Stimulated activated CD4-positive, alpha-beta T cell treated with anti-CD3 and anti-CD28 coated beads, Interleukin-4, amount 100 ng/mL, for 24 hours (primary cell): ENCODE results near the gene RPL21.
"Not testable (repeated sequence)": the region's sequence is repeated elsewhere in the genome, so short reads cannot be mapped to it uniquely, and the experiment has no call there.

ENCODE experiments used
- DNase-seq: peaks from one replicate; pipeline ENCODE4 v3.0.0-alpha.2; 2020

The RPL21 gene

DNA sequence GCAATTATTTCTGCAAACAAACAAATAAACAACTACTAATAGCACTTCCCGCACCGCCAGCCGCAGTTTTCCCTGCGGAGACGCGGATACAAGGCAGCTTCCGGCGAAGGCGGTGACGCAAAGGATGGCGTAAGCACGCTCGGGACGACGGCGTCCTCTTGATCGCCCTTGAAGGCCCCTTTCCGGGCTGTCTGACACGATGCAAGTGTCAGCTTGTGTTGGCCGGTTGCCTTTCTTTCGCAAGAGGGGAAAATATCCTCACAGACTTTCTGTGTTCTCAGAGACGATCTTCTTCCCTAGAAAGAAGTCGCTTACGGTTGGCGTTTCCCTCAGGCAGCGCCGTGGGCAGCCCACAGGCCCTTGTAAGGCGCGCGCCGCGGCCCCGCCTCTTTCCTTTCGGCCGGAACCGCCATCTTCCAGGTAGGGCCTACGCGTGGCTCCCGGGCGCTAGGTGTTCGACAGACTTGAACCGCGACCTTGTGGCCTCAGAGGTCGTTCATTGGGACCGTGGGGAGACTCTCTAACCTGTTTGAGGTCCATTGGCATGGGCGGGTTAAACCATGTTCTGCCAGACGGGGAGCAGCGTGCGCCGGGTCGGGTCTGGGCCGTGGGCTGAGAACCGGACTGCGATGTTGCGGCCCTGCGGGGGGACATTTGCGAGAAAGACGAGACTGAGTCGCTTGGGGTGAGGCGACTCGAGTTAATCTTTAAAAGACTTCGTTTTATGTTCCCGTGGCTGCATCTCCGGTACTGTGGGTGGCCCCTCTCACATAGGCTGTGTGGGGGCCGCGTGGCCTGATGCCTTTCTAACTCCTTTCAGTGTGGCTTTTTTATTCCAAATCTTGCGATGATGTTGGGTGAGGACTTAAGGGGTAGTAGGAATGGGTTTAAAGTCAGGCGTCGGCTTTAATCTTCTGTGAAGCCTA lies at the start of gene RPL21:
TSS of gene RPL21 (plus strand) at position 393 of the 926 bp plus-strand sequence. CDS start 2,219 bp downstream, outside the sequence.
- peak; percentile 91 for DNase-seq

DNA sequence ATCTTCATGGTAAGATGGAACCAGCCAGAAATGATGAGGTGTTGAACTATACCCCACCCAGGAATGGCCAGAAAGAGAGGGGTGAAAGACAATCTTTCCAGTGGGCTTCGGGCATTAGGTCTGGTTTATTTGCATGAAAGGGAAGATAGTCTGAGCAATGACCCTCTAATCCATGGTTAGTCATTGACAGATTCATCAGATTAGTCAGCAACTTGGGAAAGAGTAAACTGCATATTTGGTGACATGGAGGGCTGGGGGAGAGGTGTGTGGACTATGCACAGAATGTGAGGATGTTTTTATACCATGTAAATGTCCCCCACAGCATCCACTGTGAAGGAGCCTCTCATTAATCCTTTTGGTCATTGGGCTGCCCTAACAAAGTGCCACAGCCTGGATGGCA lies 49.7 kb upstream of the RPL21 start:
- DNase-seq = no peak

DNA sequence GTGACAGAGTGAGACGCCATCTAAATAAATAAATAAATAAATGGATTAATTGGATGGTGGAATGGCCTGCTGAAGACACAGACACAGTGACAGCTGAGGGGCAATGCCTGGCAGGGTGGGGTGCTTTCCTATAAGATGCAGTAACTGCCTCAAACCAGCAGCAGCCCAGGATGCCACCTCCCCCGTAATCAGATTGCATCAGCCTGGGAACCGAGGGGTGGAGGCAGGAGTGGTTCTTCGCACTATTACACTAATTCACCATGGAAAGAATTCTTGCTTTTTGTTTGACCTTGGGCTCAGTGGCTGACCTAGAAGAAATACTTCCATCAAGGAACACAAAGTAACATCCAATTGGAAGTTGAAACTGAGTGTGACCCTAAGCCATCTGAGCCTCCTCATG lies 48.2 kb upstream of the RPL21 start:
- DNase-seq = no peak

DNA sequence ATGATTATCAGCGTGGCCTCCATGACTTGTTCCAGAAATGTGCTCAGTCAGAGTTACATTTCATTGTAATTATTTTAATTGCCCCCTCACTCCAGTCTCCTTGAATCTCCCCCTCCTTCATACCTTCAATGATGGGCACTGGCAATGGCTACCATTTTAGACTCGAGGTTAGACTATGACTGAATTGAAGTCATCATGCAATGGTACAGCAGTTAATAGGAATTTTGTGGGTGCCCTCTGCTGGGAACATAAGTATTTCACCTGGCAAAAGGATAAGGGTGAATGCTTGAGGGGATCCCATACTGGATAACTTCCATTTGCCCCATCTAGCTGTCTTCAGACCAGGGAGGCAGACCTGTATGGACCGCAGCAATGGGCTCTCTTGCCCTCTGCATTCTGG lies 47.5 kb upstream of the RPL21 start:
- no peak for DNase-seq

DNA sequence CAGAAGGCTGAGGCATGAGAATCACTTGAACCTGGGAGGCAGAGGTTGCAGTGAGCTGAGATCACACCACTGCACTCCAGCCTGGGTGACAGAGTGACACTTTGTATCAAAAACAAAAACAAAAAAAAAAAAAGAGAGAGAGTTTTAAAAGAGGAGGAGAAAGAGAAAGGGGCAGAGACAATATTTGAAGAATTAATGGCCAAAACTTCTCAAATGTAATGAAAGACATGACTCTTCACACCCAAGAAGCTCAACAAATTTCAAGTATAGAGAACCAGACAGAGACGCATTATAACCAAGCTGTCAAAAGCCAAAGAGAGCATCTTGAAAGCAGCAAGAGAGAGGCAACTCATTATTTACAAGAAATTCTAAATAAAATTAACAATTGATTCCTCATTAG lies 42.8 kb upstream of the RPL21 start:
- DNase-seq = no peak

DNA sequence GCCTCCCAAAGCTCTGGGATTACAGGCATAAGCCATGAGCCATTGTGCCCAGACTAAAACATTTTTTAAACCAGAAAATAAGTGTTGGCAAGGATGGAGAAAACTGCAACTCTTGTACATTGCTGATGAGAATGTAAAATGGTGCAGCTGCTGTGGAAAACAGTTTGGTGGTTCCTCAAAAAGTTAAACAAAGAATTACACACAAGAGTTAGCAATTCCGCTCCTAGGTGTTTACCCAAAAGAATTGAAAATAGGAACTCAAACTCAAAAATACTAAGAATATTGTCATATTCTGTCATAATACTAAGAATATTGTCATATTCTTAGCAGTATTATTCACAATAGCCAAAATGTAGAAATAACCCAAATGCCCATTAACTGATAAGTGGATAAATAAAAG lies 40.1 kb upstream of the RPL21 start:
- DNase-seq = no peak

DNA sequence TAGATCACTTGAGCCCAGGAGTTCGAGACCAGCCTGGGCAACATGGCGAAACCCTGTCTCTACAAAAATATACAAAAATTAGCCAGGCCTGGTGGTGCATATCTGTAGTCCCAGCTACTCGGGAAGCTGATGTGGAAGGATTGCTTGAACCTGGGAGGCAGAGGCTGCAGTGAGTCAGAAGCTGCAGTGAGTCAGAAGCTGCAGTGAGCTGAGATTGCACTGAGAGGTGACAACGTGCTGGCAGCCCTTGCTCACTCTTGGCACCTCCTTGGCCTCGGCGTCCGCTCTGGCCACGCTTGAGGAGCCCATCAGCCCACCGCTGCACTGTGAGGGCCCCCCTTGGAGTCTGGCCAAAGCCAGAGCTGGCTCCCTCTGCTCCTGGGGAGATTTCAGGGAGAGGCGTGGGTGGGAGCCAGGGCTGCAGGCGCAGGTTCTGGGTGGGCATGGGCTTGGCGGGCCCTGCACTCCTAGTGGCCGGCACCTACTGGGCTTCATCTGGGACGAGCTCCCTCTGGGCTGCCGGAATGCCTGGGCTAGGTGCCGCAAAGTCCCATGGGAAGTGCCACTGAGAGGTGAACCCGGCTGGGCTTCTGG lies 39.5 kb upstream of the RPL21 start:
- DNase-seq = no peak

DNA sequence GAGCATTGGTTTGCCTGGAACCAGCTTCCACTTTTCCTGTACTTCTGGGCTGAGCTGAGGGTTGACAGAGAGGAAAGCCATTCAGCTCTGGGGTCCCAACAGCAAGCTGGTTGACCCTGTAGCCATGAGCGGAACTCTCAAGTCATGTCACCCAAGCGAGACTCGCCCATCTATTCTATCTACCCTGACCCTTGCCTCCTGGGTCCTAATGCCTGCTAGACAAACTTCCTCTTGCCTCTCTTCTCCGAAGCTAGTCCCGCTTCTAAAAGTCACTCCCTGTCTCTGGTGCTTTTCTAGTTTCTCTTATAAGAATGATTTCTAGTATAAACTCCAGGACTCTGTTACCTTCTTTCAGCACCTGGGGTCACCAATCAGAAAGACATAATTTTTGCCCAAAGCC lies 38.0 kb upstream of the RPL21 start:
- DNase-seq = not testable (repeated sequence)

DNA sequence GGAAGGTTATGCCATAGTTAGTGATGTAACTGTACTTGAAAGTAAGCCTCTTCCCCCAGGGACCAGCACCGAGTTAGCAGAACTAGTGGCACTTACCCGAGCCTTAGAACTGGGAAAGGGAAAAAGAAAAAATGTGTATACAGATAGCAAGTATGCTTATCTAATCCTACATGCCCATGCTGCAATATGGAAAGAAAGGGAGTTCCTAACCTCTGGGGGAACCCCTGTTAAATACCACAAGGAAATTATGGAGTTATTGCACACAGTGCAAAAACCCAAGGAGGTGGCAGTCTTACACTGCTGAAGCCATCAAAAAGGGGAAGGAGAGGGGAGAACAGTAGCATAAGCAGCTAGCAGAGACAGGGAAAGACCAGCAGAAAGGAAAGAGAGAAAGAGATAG lies 33.6 kb upstream of the RPL21 start:
- not testable (repeated sequence) for DNase-seq

DNA sequence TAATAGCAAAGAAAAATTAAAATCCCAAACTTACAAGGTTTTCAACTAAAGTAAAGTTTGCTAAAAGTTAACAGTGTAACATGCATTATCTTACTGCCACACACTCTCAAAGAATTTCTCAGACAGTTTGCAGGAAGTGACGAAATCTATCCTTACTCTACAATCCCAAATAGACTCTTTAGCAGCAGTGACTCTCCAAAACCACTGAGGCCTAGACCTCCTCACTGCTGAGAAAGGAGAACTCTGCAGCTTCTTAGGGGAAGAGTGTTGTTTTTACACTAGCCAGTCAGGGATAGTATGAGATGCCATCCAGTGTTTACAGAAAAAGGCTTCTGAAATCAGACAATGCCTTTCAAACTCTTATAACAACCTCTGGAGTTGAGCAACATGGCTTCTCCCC lies 32.5 kb upstream of the RPL21 start:
- DNase-seq = not testable (repeated sequence)

DNA sequence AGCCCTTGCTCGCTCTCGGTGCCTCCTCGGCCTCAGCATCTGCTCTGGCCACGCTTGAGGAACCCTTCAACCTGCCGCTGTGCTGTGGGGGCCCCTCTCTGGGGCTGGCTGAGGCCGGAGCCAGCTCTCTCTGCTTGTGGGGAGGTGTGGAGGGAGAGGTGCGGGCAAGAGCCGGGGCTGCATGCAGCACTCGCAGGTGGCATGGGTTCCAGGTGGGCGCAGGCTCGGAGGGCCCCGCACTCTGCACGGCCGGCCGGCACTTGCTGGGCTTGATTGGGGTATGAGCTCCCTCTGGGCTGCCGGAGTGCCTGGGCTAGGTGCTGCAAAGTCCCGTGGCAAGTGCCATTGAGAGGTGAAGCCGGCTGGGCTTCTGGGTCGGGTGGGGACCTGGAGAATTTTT lies 31.7 kb upstream of the RPL21 start:
- no peak for DNase-seq

DNA sequence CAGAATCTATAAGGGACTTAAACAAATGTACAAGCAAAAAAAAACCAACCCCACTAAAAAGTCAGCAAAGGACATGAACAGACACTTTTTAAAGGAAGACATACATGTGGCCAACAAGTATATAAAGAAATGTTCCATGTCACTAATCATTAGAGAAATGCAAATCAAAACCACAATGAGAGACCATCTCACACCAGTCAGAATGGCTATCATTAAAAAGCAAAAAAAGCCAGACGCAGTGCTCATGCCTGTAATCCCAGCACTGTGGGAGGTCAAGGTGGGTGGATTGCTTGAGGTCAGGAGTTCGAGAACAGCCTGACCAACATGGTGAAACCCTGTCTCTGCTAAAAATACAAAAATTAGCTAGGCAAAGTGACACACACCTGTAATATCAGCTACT lies 29.3 kb upstream of the RPL21 start:
- DNase-seq = not testable (repeated sequence)

DNA sequence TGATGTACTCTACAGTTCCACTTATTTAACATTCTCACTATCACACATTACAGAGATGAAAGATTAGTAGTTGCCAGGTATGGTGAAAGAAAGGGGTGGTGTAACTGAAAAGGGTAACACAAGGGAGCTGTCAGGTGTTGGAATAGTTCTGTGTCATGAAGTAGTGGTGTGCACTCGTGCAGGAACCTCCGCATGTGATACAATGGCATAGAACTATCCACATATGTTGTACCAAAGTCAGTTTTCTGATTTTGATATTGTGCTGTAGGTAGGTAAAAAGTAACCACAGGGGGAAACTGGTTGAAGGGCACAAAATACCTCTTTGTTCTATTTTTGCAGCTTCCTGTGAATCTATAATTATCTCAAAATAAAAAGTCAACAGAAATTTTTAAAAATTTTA lies 24.4 kb upstream of the RPL21 start:
- DNase-seq = no peak

DNA sequence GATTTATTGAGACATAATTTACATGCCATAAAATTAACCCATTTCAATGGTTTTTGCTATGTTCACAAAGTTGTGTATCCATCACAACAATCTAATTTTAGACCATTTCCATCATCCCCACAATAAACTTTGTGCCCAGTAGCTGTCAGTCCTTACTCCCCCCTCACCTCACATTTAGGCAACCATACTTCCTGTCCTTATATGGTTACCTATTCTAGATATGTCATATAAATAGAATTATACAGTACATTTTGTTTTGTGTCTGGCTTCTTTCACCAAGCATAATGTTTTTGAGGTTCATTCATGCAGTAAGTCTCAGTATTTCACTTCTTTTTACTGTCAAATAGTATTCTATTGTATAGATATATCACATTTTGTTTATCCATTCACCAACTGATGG lies 23.2 kb upstream of the RPL21 start:
- no peak for DNase-seq

DNA sequence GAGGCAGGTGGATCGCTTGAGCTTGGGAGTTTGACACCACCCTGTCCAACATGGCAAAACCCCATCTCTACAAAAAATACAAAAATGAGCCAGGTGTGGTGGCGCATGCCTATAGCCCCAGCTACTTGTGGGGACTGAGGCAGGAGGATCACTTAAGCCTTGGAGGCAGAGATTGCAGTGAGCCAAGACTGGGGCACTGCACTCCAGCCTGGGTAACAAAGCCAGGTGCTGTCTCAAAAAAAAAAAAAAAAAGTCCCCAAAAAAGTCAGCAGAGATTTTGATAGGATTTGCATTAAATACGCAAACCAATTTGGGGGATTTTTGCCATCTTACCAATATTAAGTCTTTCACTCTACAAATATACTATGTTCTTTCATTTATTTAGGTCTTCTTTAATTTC lies 21.7 kb upstream of the RPL21 start:
- DNase-seq = no peak

DNA sequence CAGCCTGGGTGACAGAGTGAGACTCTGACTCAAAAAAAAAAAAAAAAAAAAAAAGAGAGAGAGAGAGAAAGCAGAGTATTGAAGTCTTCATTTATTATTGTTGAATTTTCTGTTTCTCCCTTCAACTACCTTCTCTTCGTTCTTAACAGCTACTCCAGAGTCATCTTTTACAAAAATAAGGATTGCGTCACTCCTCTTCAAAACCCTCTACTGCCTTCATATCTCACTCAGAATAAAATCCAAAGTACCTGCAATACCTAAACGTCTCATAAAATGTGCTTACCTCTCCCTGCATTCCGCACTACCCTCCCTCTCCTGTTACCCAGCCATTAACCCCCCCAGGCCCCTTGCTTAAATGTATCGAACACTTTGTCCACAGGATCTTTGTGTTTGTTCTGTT lies 17.4 kb upstream of the RPL21 start:
- DNase-seq = no peak

DNA sequence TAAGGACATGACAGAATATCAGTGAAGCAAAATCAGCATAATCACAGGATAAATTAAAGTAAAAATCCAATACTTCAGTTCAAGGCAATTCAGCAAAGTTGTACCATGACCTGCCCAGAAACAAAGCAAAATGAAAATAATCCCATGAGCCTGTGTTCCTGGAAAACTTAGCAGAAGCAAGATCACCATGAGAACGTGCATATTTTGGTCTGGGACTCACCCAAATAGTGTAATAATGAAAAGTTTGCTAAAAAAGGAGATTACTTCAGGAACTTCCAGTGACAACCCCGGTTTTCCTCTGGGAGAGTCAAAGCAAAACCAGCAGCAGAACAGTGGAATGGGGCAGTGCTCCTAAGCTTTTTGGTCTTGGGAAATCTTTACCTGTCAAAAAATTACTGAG lies 14.9 kb upstream of the RPL21 start:
- DNase-seq = no peak

DNA sequence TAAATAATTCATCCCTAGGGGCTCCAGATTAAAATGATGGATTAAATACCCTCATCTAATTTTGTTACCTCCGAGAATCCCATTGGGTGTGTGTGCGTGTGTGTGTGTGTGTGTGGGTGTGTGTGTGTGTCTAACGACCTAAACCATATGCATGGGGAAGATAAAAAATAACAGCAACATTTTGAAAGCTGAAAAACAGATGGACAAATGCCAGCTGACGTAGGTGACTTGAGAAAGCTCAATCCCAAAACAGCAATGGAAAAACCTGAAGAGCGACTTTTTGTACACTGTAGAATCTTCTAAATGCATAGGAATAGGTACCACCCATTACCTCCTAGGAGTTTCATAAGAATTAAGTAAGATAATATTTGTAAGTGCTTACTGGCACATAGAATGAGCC lies 8.7 kb upstream of the RPL21 start:
- no peak for DNase-seq

DNA sequence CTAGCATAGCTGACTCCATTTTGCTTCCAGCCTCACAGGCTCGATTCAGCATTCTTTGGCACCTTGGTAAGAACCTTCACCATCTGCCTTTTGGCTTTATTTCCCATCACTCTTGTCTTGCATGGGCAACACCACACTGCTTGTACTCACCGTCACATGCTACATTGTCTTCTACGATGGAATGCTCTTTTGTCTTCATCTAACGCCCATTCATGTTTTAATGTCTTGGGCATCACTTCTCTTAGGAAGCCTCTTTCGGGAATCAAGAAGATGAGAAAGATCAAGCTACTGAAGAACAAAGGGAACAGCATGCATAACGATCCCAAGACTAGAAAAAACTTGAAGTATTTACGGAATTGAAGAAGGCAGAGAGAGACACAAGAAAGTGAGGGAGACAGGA lies 5.7 kb upstream of the RPL21 start:
- DNase-seq = no peak

DNA sequence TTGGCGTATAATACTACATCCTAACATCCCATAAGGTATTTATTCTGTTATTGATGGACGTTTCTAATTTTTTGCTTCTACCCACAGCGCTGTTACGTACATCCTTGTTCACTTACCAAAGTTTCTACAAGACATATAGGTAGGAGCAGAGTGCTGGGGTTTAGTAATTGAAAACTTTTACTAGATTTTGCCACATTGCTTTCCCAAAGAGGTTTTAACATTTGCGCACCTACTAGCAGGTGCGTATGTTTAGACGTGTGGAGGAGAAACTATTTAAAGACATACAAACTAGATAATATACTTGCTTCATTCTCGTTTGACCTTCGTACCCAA lies 559 bp upstream of the RPL21 start:
- DNase-seq = no peak

DNA sequence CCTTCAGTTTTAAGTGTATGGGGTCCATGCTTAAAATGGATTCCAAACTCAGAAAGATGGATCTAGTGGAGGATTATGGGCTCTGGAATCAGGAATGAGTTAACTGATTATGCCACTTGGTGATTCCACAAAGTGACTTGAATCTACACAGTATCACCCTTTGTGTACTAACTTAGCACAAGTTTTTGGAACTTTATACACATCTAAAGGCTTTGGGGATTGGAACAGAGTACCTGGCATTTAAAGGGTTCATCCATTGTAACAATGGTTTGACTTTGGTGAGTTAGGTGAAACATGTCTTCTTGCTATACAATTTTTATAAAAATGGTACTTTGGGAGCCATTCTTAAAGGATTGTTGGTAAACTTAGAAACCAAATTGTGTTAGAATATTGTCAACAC lies 1.1 kb downstream of the RPL21 start:
- no peak for DNase-seq

DNA sequence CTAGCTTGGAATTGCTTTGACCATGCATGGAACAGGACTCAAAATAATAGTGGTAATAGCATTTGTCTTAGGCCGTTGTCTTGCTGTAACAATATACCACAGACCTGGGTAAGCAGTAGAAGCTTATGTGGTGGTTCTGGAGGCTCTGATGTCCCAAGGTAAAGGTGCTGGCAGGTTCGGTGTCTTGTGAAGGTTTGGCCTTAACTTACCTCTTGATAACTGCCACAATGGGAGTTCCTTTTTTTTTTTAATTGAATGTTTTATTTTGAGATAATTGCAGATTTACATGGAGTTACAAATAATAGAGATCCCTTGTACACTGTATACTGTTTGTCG lies 5.8 kb downstream of the RPL21 start:
- DNase-seq = no peak

DNA sequence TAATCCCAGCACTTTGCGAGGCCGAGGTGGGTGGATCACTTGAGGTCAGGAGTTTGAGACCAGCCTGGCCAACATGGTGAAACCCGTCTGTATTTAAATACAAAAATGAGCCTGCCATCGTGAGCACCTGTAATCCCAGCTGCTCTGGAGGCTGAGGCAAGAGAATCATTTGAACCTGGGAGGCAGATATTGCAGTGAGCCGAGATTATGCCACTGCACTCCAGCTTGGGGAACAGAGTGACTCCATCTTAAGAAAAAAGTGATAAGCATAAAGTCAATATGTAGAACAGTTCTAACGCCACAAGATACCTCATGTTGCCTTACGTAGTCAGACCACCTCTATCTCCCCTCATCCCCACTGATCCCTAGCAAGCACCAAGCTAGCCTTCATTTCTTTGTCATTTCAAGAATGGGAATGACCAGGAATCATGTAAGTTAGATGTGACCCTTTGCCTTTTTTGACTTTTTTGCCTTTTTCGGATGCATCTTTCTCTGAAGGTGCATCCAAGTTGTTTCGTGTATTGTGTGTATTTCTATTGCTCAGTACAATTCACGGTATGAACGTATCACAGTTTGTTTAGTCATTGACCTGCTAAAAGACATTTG lies 6.4 kb downstream of the RPL21 start:
- no peak for DNase-seq

DNA sequence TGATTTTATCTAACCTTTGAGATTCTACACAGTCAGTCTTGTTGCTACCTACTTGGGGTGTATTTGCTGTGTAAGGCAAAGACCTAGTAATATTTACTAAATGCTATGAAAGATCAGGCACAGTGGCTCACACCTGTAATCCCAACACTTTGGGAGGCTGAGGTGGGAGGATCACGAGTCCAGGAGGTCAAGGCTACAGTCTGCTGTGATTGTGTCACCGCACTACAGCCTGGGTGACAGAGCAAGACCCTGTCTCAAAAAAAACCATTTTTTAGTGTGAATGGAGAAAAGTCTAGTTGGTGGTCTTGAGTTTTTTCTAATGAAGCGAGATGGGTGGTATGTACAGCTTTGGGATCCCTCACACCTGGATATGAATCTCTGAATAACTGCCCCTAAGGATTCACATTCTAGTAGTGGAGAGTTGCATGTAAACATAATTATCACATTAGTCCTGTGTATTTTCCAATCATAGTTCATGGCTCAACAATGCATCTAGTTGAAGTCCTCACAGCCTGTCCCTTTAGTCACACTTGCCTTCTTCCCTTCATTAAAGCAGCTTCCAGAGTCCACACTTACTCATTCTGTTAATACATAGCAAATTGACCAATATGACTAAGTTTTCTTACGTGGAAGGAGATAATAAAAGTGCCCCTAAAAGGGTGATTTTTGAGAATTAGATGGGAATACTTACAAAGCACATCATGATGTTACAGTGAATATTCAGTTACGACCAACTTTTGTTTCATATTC lies 7.5 kb downstream of the RPL21 start:
- no peak for DNase-seq
